Skeletal muscle tissue (tissue), 4 donors: ENCODE data around the gene RUBCNL. TPM values are rescaled to one million over a fixed set of nuclear protein-coding genes. Genes with fewer than 3 reads are reported as not detected.

Source experiments
- H3K27ac ChIP-seq: one replicate; pipeline ENCODE4 v1.7.0; 2013; ENCODE audit warnings: mild to moderate bottlenecking, low read depth, low read length, inconsistent platforms
- H3K27me3 ChIP-seq, 3 donors: one replicate each; pipeline ENCODE4 v1.7.0; 2013; ENCODE audit warnings: low read length in 3 of 3; ENCODE audit not compliant: control insufficient read depth in 3 of 3, insufficient read depth in 3 of 3
- H3K36me3 ChIP-seq, 3 donors: one replicate each; pipeline ENCODE4 v1.7.0; 2013; ENCODE audit warnings: low read length in 3 of 3; ENCODE audit not compliant: control insufficient read depth in 3 of 3, insufficient read depth in 3 of 3
- H3K4me1 ChIP-seq, 3 donors: one replicate each; pipeline ENCODE4 v1.7.0; 2013; ENCODE audit warnings: low read length in 3 of 3, mild to moderate bottlenecking in 3 of 3; ENCODE audit not compliant: control insufficient read depth in 3 of 3, insufficient read depth in 3 of 3
- H3K4me3 ChIP-seq, 3 donors: one replicate each; pipeline ENCODE4 v1.7.0; 2013; ENCODE audit warnings: low read length in 3 of 3
- H3K9ac ChIP-seq, 3 donors: one replicate each; pipeline ENCODE4 v1.7.0; 2013; ENCODE audit warnings: low read length in 3 of 3, mild to moderate bottlenecking in 3 of 3, moderate library complexity in 2 of 3, low read depth in 1 of 3
- H3K9me3 ChIP-seq, 3 donors: one replicate each; pipeline ENCODE4 v1.7.0; 2013; ENCODE audit warnings: low read length in 3 of 3; ENCODE audit not compliant: control insufficient read depth in 3 of 3
- total RNA-seq: library from RNA; depleted of rRNA; stranded (reverse); fragments of >200 nt; gene quantifications from one replicate; pipeline ENCODE4 v1.2.3, GENCODE V29; 2014
- donor health status: Osteomylitis.

Gene RUBCNL
- total RNA-seq, 1 donor from 2014 or later = 3.7 TPM

DNA sequence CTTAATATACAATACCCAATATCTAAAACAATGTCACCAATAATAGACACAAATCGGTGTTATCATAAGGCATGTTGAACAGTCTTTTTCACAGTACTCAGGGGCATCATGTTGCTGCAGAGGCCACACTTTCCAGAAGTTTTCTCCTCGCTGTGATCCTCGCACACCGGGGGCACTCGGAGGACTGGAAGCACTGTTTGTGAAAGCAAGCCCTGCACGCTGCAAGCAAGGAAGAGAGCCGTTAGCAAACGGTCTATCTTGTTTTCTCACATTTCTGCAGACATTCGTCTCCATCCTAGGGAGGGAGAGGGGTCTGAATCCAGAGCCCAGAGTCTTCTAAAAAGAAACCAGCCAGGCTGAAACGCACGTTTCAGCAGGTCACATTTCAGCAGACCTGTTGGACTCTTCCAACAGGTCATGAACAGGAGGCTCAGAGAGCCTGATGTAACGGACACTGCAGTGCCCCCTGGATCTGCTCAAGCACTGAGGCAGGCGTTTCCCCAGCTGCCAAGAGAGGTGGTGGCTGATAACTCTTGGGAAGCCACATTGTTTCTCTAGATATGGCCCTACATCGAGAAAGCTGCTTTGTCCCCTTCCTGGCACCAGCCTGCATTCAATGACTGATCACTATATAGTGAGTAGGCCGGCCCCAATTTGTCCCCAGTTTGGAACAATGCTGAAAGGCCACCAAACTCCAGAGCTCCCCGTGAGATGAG, 43.6 kb downstream of the RUBCNL start:
- Histone ChIP-seq H3K27me3 (no peaks in the 10 kb centered on the region), H3K27ac (no peak overlapping the region), H3K36me3 (no peaks in the 10 kb centered on the region), H3K9me3 (no peaks in the 10 kb centered on the region), H3K4me3 (no peak overlapping the region), H3K9ac (no peak overlapping the region), H3K4me1 (peaks cover 0 to 6% (median 0%) of the 10 kb centered on the region in 3 donors)

DNA sequence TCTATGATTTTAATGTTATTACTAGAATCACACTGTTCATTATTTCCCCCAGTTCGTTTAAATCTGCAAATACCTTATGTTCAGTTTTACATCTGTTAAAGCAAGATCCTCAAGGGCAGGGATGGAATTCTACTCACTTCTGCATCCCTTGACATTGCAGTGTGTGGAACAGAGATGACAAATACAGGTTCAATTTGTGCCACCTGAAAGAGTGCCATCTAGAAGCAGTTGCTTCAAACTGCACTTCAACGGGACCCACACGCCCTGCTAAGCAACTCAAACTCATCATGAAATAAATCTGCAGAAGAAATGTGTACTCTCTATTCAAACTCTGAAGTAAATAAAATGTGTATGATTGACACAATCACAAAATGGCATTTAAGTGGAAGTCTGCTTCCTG, 44.5 kb downstream of the RUBCNL start:
- no peaks in the 10 kb centered on the region for H3K27me3 ChIP-seq
- no peak overlapping the region for H3K9ac ChIP-seq
- H3K9me3 ChIP-seq = no peaks in the 10 kb centered on the region
- no peak overlapping the region for H3K4me3 ChIP-seq
- H3K27ac ChIP-seq = no peak overlapping the region
- H3K4me1 ChIP-seq = peaks cover 0 to 6% (median 0%) of the 10 kb centered on the region in 3 donors
- no peaks in the 10 kb centered on the region for H3K36me3 ChIP-seq

DNA sequence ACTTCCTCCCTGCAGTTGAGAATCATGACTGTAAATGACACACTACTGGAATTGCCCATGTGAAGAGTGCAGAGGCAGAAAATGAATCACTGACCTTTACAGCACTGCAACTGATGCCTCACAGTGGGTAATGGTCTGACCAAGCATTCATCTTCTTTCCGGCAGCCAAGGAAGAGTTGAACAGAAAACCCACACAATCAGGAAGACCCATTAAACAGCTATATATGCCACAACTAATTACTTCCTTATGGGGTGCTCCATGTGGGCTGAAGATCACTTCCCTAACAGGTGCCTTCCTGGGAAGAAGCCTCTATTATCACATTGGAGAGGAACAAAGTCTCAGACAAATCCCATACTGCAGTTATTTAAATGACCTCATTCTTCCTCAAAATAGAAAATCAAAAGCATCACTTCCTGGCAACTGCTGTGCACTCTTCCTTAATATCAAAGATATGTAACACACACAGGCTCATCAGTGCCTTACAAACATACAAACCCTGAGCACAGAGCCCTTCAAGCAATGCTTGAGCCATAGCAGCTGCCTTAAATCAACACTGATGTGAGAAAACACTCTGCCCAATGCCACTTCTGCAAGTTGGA, 45.8 kb downstream of the RUBCNL start:
- peaks cover 0 to 6% (median 0%) of the 10 kb centered on the region in 3 donors for H3K4me1 ChIP-seq
- peaks cover 0 to 2% (median 0%) of the 10 kb centered on the region in 3 donors for H3K9me3 ChIP-seq
- H3K36me3 ChIP-seq = no peaks in the 10 kb centered on the region
- no peak overlapping the region for H3K4me3 ChIP-seq
- H3K9ac ChIP-seq = no peak overlapping the region
- no peaks in the 10 kb centered on the region for H3K27me3 ChIP-seq
- no peak overlapping the region for H3K27ac ChIP-seq

DNA sequence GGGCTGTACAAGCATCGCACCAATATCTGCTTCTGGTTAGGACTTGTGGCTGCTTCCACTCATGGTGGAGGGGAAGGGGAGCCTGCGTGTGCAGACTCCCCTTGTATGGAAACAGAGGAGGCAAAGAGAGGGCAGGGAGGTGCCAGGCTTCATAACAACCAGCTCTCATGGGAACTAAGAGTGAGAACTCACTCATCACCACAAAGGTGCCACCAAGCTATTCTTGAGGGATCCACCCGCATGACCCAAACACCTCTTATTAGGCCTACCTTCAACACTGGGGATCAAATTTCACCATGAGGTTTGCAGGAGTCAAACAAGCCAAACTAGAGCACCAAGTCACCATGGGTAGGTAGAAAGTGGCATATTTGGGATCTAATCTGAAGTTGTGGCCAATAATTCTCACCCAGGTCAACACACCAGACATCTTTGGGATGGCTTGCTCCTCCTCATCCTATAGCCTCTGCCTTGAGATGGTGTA, 46.4 kb downstream of the RUBCNL start:
- Histone ChIP-seq H3K36me3 (no peaks in the 10 kb centered on the region), H3K27ac (no peak overlapping the region), H3K27me3 (no peaks in the 10 kb centered on the region), H3K9me3 (peaks cover 0 to 2% (median 0%) of the 10 kb centered on the region in 3 donors), H3K9ac (no peak overlapping the region), H3K4me1 (peaks cover 0 to 6% (median 0%) of the 10 kb centered on the region in 3 donors), H3K4me3 (no peak overlapping the region)

DNA sequence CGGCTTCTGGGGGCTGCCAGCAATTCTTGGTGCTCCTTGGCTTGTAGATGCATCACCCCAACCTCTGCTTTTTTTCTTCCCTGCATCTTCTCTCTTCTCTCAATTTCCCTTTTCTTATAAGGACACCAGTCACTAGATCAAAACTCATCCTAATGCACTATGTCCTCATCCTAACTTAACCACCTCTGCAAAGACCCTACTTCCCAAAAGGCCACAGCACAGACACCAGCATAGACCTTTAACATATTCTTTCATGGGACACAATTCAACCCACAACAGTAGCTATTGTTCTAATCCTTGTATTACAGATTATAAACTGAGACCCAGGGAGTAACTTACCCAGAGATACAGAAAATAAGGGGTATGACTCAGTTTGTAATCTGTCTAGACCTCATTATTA, 47.0 kb downstream of the RUBCNL start:
- H3K9ac ChIP-seq = no peak overlapping the region
- no peak overlapping the region for H3K27ac ChIP-seq
- H3K4me1 ChIP-seq = peaks cover 0 to 6% (median 0%) of the 10 kb centered on the region in 3 donors
- no peak overlapping the region for H3K4me3 ChIP-seq
- H3K27me3 ChIP-seq = no peaks in the 10 kb centered on the region
- no peaks in the 10 kb centered on the region for H3K36me3 ChIP-seq
- peaks cover 0 to 2% (median 0%) of the 10 kb centered on the region in 3 donors for H3K9me3 ChIP-seq

DNA sequence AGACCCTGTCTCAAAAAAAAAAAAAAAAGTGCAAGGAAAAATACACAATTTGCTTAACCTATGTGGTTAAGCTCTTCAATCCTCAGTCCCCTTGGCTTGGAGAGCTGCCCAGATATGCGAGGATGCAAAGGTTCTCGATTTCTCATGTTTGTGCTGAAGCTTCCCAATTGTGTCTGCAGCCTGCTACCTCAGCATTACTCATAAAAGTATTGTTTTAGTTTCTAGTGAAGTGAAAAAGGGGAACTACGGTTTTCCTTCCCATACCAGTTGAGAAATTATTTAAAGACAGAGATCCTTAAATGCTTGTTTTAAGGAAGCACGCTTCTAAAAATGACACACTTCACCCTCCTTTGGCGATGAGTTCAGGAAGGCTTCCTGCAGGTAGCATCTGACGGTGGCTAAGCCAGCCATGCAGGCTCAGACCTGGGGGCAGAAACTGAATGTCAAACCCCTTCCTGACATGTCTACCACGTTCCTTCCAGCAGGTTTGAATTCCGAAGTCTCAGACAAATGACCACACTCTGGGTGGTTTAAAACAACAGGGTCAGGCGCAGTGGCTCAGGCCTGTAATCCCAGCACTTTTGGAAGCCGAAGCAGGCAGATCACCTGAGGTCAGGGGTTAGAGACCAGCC, 47.9 kb downstream of the RUBCNL start:
- Histone ChIP-seq H3K27ac (no peak overlapping the region), H3K4me3 (no peak overlapping the region), H3K4me1 (peaks cover 0 to 6% (median 0%) of the 10 kb centered on the region in 3 donors), H3K9ac (no peak overlapping the region), H3K27me3 (no peaks in the 10 kb centered on the region), H3K36me3 (no peaks in the 10 kb centered on the region), H3K9me3 (peaks cover 0 to 2% (median 0%) of the 10 kb centered on the region in 3 donors)

DNA sequence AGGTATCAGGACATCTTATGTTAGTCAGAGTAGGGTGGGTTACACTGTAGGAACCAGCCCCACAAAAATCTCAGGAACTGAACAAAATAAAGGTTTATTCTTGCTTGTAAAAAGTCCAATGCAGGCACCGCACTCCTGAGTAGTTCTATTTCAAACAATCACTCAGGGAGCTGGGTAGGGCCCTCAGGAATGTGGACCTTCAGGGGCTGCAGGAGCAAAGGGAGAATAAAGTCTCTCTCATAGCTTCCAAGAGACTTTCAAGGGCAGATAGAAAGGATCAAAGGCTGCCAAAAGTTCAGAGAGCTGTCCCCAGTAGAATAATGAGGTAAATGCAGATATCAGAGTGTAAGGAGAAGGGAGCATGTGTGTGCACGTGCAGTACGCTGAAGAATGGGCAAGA, 49.4 kb downstream of the RUBCNL start:
- H3K9ac ChIP-seq = no peak overlapping the region
- H3K27me3 ChIP-seq = no peaks in the 10 kb centered on the region
- no peak overlapping the region for H3K27ac ChIP-seq
- H3K36me3 ChIP-seq = no peaks in the 10 kb centered on the region
- peaks cover 0 to 6% (median 0%) of the 10 kb centered on the region in 3 donors for H3K4me1 ChIP-seq
- H3K4me3 ChIP-seq = no peak overlapping the region
- H3K9me3 ChIP-seq = peaks cover 0 to 2% (median 0%) of the 10 kb centered on the region in 3 donors

DNA sequence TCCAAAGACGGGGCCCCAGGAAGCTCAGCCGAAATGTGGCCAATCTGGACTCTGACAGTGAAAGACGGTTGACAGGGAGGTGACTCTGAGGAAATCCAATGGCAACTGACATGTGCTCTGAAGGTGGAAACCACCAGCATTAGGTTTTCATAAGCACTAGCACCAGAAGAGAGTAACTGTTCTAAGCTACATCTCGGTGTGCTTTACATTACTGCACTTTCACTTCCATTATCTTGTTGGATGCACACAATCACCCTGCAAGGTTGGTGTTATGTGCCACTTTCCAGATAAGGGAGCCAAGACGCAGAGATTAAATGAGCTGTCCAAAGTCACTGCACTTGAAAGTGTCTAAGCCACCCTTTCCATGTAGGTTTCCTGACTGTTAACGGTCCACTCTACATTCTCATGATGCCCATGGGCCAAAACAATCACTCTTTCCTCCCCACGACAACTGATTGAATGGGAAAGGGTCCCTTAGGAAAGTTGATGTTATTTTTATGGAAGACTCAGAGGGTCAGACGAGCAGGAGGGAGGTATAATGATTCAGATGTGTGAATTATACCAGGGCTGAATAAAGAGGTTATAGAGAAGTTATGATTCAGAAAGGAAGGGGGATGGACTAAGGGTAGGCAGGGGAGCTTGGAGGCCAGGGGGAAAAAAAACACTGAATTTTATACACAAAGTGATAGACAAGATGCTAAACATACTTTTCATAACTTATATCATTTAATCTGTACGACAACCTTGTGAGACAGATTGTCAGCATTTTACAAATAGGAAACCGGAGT, 52.8 kb downstream of the RUBCNL start:
- H3K4me1 ChIP-seq = no peaks in the 10 kb centered on the region
- no peaks in the 10 kb centered on the region for H3K27me3 ChIP-seq
- no peak overlapping the region for H3K27ac ChIP-seq
- H3K9ac ChIP-seq = no peak overlapping the region
- peaks cover 0 to 2% (median 0%) of the 10 kb centered on the region in 3 donors for H3K9me3 ChIP-seq
- H3K4me3 ChIP-seq = no peak overlapping the region
- no peaks in the 10 kb centered on the region for H3K36me3 ChIP-seq

DNA sequence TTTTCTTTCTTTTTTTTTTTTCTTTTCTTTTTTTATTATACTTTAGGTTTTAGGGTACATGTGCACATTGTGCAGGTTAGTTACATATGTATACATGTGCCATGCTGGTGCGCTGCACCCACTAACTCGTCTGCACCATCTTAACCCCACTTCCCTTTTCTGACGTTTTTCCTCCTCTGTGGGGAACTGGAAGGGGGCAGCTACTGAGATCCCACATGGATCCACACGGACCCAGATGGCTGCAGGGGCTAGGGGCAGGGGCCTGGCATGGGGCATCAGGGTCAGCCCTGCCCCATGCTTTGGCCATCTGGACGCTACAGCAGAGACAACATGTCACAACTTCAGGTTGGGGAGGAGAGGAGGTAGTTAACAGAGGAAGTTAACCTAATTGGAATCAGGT, 54.3 kb downstream of the RUBCNL start:
- Histone ChIP-seq H3K27me3 (no peaks in the 10 kb centered on the region), H3K4me1 (no peaks in the 10 kb centered on the region), H3K9me3 (peaks cover 0 to 2% (median 0%) of the 10 kb centered on the region in 3 donors), H3K27ac (no peak overlapping the region), H3K4me3 (no peak overlapping the region), H3K36me3 (no peaks in the 10 kb centered on the region), H3K9ac (no peak overlapping the region)
